GM19463 (cell line): Measurements from ENCODE around the gene PIK3R5.
"Not testable (repeated sequence)": the region's sequence is repeated elsewhere in the genome, so short reads cannot be mapped to it uniquely, and the experiment has no call there.

Experiments used
- ATAC-seq: cut with Tn5 transposase; IDR thresholded peaks from one replicate; pipeline ENCODE4 v1.9.1; 2021; ENCODE audit warnings: mild to moderate bottlenecking, moderate library complexity; ENCODE audit not compliant: unreplicated experiment

PIK3R5 gene

GRCh38 chr17:8885163-8885966, 80.1 kb downstream of the PIK3R5 start:
- not testable (repeated sequence) for ATAC-seq

- no peak for ATAC-seq
Measured at GRCh38 chr17:8884336-8884990, 81.0 kb downstream of the PIK3R5 start.

- ATAC-seq: no peak
Measured at GRCh38 chr17:8883353-8883752, 82.2 kb downstream of the PIK3R5 start.

- ATAC-seq: no peak
Measured at GRCh38 chr17:8881606-8882005, 83.9 kb downstream of the PIK3R5 start.

GRCh38 chr17:8880466-8880865, 85.0 kb downstream of the PIK3R5 start:
- ATAC-seq: no peak

GRCh38 chr17:8879410-8879809, 86.1 kb downstream of the PIK3R5 start:
- no peak for ATAC-seq

- no peak for ATAC-seq
Measured at GRCh38 chr17:8877984-8878383, 87.5 kb downstream of the PIK3R5 start.

- no peak for ATAC-seq
Measured at GRCh38 chr17:8875957-8876356, 89.5 kb downstream of the PIK3R5 start.

- no peak for ATAC-seq
Measured at GRCh38 chr17:8875436-8875835, 90.1 kb downstream of the PIK3R5 start.

- ATAC-seq: no peak
Measured at GRCh38 chr17:8873801-8874715, 91.4 kb downstream of the PIK3R5 start.

GRCh38 chr17:8872705-8873435, 92.6 kb downstream of the PIK3R5 start:
- no peak for ATAC-seq

- no peak for ATAC-seq
Measured at GRCh38 chr17:8872036-8872704, 93.3 kb downstream of the PIK3R5 start.

GRCh38 chr17:8871081-8871581, 94.4 kb downstream of the PIK3R5 start:
- ATAC-seq: no peak

GRCh38 chr17:8870406-8871040, 95.0 kb downstream of the PIK3R5 start:
- no peak for ATAC-seq

- no peak for ATAC-seq
Measured at GRCh38 chr17:8869114-8869815, 96.2 kb downstream of the PIK3R5 start.

- ATAC-seq: no peak
Measured at GRCh38 chr17:8868529-8868951, 97.0 kb downstream of the PIK3R5 start.

GRCh38 chr17:8868092-8868491, 97.4 kb downstream of the PIK3R5 start:
- ATAC-seq: no peak

GRCh38 chr17:8867361-8867981, 98.0 kb downstream of the PIK3R5 start, which contains the start of gene PIK3R6:
Gene PIK3R6 (minus strand): TSS chr17:8867674. CDS start chr17:8849794, 17,880 bp downstream.
- ATAC-seq: no peak
